ENCODE measurements around the gene METTL24.

GRCh38 chr6:110285306-110286060 is 72.7 kb downstream of the METTL24 start:
- no peak for TF ChIP-seq EGR1 (IDR thresholded peaks at IDR 0.05; ENCODE audit: borderline replicate concordance in 1 of 2, low read depth in 2 of 2, low read length in 2 of 2)
- TF ChIP-seq POLR2A (IDR thresholded peaks at IDR 0.05; ENCODE audit: low read depth, low read length), result no peak
- TF ChIP-seq CTCF (IDR thresholded peaks at IDR 0.05 in 2 of 3, conservative IDR thresholded peaks at IDR 0.05 in 1 of 3; ENCODE audit: control insufficient read depth in 2 of 3, extremely low read depth in 1 of 3, insufficient read depth in 1 of 3, low read depth in 3 of 3, low read length in 3 of 3), result no peak
- no peak for TF ChIP-seq FOXK2 (IDR thresholded peaks at IDR 0.05)
- TF ChIP-seq CHD1 (IDR thresholded peaks at IDR 0.05; ENCODE audit: low read depth, low read length), result no peak
- TF ChIP-seq POLR2AphosphoS5 (IDR thresholded peaks at IDR 0.05; ENCODE audit: low read length), result no peak
- no peak for TF ChIP-seq JUND (IDR thresholded peaks at IDR 0.05; ENCODE audit: low read depth, low read length)
- no peak for TF ChIP-seq MXI1 (IDR thresholded peaks at IDR 0.05; ENCODE audit: low read depth, low read length)
- TF ChIP-seq YY1 (IDR thresholded peaks at IDR 0.05; ENCODE audit: low read depth, low read length), result no peak
- no peak for TF ChIP-seq EZH2 (IDR thresholded peaks at IDR 0.05; ENCODE audit: borderline replicate concordance, control insufficient read depth, low read depth, low read length)
- TF ChIP-seq CHD2 (IDR thresholded peaks at IDR 0.05; ENCODE audit: borderline replicate concordance, low read depth, low read length), result no peak
- TF ChIP-seq ZNF384 (IDR thresholded peaks at IDR 0.05; ENCODE audit: borderline replicate concordance, low read depth, low read length), result no peak
- TF ChIP-seq PAX8 (IDR thresholded peaks at IDR 0.05), result no peak

Measured in GM12878 (cell line).